GM18511 (cell line): ENCODE data around the gene PSAP.

Experiments
- ATAC-seq: cut with Tn5 transposase; IDR thresholded peaks from one replicate; pipeline ENCODE4 v1.9.1; 2021; ENCODE audit warnings: mild to moderate bottlenecking, moderate library complexity; ENCODE audit not compliant: unreplicated experiment

Gene PSAP

GRCh38 chr10:71770255-71770654, 80.8 kb downstream of the PSAP start:
- no peak for ATAC-seq

DNA sequence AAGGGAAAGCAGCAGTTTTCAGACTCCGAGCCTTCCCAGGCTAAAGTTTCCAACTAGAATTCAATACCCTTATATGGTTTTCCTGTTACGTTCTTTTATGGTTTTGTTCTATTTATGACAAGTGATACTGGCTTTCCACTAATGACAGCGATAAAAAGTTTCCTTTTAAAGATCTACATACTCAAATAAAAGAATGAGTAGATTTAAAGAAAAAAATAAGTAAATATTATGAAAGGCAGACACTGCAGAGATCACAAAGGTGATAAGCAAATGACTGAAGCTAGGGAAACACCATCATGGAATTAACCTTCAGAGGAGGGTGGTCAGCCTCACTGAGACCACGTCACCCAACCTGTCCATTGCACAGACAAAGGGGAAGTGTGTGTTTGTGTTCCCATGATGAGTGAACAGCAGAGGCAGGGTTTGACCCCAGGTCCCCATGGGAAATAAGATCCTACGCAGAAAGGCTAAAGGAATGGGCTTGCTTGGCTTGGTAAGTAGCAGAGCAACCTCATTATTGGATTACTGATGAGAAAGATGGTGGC, 81.7 kb downstream of the PSAP start:
- ATAC-seq, result peak; percentile 28

- ATAC-seq, result no peak
Measured at GRCh38 chr10:71767420-71768035, 83.5 kb downstream of the PSAP start.

DNA sequence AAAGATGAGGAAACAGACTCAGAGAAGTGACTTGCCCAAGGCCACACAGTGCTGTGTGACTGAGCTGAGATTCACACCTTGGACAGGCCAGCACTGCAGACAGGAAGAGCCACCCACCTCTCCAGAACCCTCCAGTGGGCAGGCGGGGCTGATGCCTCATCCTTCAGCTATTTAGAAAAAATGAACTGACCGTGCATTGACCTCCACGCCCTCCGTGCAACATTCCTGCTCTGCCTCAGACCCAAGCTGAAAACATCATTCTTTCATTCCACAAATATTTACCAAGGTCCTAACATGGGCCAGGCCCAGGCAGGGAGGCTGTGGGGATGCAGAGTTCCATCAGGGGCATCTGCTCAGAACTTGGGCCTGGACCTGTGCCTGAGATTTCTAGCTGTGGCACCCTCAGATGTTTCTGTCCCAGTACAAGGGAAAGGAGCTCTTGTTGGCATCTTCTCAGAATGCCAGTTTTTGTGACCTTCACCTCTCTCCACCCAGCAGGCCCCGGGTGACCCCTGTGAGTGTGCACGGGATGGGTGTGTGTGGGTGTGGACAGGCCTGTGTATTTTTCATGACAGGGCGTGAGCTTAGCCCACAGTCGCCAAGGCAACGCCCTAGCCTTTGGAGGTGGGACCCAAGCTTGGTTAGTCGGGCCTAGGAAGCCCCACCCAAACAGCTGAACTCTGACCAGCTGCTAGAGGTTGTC, 84.2 kb downstream of the PSAP start:
- no peak for ATAC-seq
